Smooth muscle cell (in vitro differentiated cells): ENCODE measurements around the gene FBXL13. TPM values are rescaled to one million over a fixed set of nuclear protein-coding genes. Genes with fewer than 3 reads are reported as not detected.

ENCODE experiments used
- DNase-seq: peaks from one replicate; lab custom pipeline; 2025; ENCODE audit not compliant: unreplicated experiment; lab: John Stamatoyannopoulos, UW
- H2AFZ ChIP-seq: fragments of 200-600 bp; sonication (generic); 2 replicates; pipeline ENCODE4 v1.6.0; 2016; ENCODE audit warnings: antibody characterized with exemption, low read depth, mild to moderate bottlenecking
- H3F3A ChIP-seq: fragments of 200-600 bp; sonication (generic); 2 replicates; pipeline ENCODE4 v1.6.0; 2017; ENCODE audit warnings: antibody characterized with exemption, low read depth
- H3K27ac ChIP-seq: fragments of 200-600 bp; sonication (generic); 2 replicates; pipeline ENCODE4 v1.5.1; 2016; ENCODE audit warnings: low read depth, mild to moderate bottlenecking
- H3K27me3 ChIP-seq: fragments of 200-600 bp; sonication (generic); 2 replicates; pipeline ENCODE4 v1.6.1; 2016; ENCODE audit warnings: low read depth, mild to moderate bottlenecking
- H3K36me3 ChIP-seq: fragments of 200-600 bp; sonication (generic); 2 replicates; pipeline ENCODE4 v1.5.1; 2016; ENCODE audit warnings: low read depth
- H3K4me1 ChIP-seq: fragments of 200-600 bp; sonication (generic); 2 replicates; pipeline ENCODE4 v1.5.1; 2016; ENCODE audit warnings: low read depth
- H3K4me2 ChIP-seq: fragments of 200-600 bp; sonication (generic); 2 replicates; pipeline ENCODE4 v1.6.0; 2016; ENCODE audit warnings: mild to moderate bottlenecking
- H3K4me3 ChIP-seq: fragments of 200-600 bp; sonication (generic); 2 replicates; pipeline ENCODE4 v1.5.1; 2016; ENCODE audit warnings: mild to moderate bottlenecking
- H3K79me2 ChIP-seq: fragments of 200-600 bp; sonication (generic); 2 replicates; pipeline ENCODE4 v1.6.0; 2016; ENCODE audit warnings: low read depth, mild to moderate bottlenecking
- H3K9ac ChIP-seq: fragments of 200-600 bp; sonication (generic); 2 replicates; pipeline ENCODE4 v1.6.0; 2016; ENCODE audit warnings: low read depth
- H3K9me3 ChIP-seq: fragments of 200-600 bp; sonication (generic); replicated peaks from 2 replicates; pipeline ENCODE4 v1.5.1; 2016; ENCODE audit warnings: low read depth
- H4K20me1 ChIP-seq: fragments of 200-600 bp; sonication (generic); 2 replicates; pipeline ENCODE4 v1.6.0; 2016; ENCODE audit warnings: low read depth
- CTCF ChIP-seq: fragments of 200-600 bp; sonication (generic); IDR thresholded peaks from 2 replicates; pipeline ENCODE4 v1.5.1; 2017; ENCODE audit warnings: borderline replicate concordance, mild to moderate bottlenecking, antibody characterized with exemption; ENCODE audit not compliant: insufficient read depth, poor library complexity, severe bottlenecking
- WGBS: methylation state at CpG from one replicate; pipeline ENCODE4 v1.1.7; 2016; ENCODE audit warnings: low lambda C conversion rate; 5-methylcytosine and 5-hydroxymethylcytosine counted together
- polyA plus RNA-seq: library from polyadenylated mRNA; unstranded; fragments of >200 nt; fragmentation: Nextera tagmentation; extraction: Ambion mirVana; gene quantifications from 2 replicates; pipeline ENCODE4 v1.2.1, GENCODE V29; 2016
- total RNA-seq: library from RNA; depleted of rRNA; stranded (reverse); fragments of >200 nt; gene quantifications from 2 replicates; pipeline ENCODE4 v1.2.3, GENCODE V29; 2014

Gene FBXL13
- total and polyA plus RNA-seq, 2 experiments from 2014 or later: 2.6 to 12.1 TPM

GRCh38 chr7:102992938-102993717, 81.5 kb downstream of the FBXL13 start:
- WGBS: 9% methylated on average over 2 of the region's 2 CpGs
- Histone ChIP-seq H3F3A (peaks cover 5% of the 10 kb centered on the region), H3K4me3 (no peak overlapping the region), H3K27ac (peak overlapping the region; percentile 77), H2AFZ (no peak overlapping the region), H3K36me3 (no peaks in the 10 kb centered on the region), H3K9me3 (no peaks in the 10 kb centered on the region), H3K4me2 (peak overlapping the region; percentile 32), H4K20me1 (no peaks in the 10 kb centered on the region), H3K4me1 (no peaks in the 10 kb centered on the region), H3K9ac (no peak overlapping the region), H3K27me3 (no peaks in the 10 kb centered on the region), H3K79me2 (no peaks in the 10 kb centered on the region)
- no peak for DNase-seq
- no peak for TF ChIP-seq CTCF

GRCh38 chr7:102992509-102992937, 82.1 kb downstream of the FBXL13 start:
- H3K79me2 ChIP-seq: no peaks in the 10 kb centered on the region
- no peak overlapping the region for H3K9ac ChIP-seq
- H3K27ac ChIP-seq: peak overlapping the region; percentile 77

GRCh38 chr7:102991540-102992214, 82.9 kb downstream of the FBXL13 start:
- no peak for DNase-seq
- H3K27ac ChIP-seq: peak overlapping the region; percentile 77
- H3K27me3 ChIP-seq: no peaks in the 10 kb centered on the region
- no peaks in the 10 kb centered on the region for H3K36me3 ChIP-seq
- H3K9me3 ChIP-seq: no peaks in the 10 kb centered on the region
- 43% methylated on average over 2 of the region's 2 CpGs for WGBS
- no peak for TF ChIP-seq CTCF
- H4K20me1 ChIP-seq: no peaks in the 10 kb centered on the region
- H2AFZ ChIP-seq: no peak overlapping the region
- peak overlapping the region; percentile 36 for H3K4me2 ChIP-seq
- peak overlapping the region; percentile 42 for H3K9ac ChIP-seq
- H3K4me3 ChIP-seq: no peak overlapping the region
- H3K4me1 ChIP-seq: no peaks in the 10 kb centered on the region
- H3F3A ChIP-seq: peaks cover 5% of the 10 kb centered on the region
- H3K79me2 ChIP-seq: no peaks in the 10 kb centered on the region

More at GRCh38 chr7:102992509-102992937, 82.1 kb downstream of the FBXL13 start:
- H2AFZ ChIP-seq: no peak overlapping the region
- WGBS: 91% methylated on average over 5 of the region's 5 CpGs
- H3K36me3 ChIP-seq: no peaks in the 10 kb centered on the region
- no peaks in the 10 kb centered on the region for H4K20me1 ChIP-seq
- no peaks in the 10 kb centered on the region for H3K27me3 ChIP-seq
- peaks cover 5% of the 10 kb centered on the region for H3F3A ChIP-seq
- no peaks in the 10 kb centered on the region for H3K4me1 ChIP-seq
- H3K4me3 ChIP-seq: no peak overlapping the region
- TF ChIP-seq CTCF: no peak
- DNase-seq: no peak
- H3K4me2 ChIP-seq: peak overlapping the region; percentile 36
- no peaks in the 10 kb centered on the region for H3K9me3 ChIP-seq
